Type B pancreatic cell (in vitro differentiated cells): ENCODE results near the gene DCHS2. TPM values are rescaled to one million over a fixed set of nuclear protein-coding genes. Genes with fewer than 3 reads are reported as not detected.

Experiments
- DNase-seq: peaks from one replicate; pipeline ENCODE4 v3.0.0; 2021; ENCODE audit warnings: mixed read lengths; ENCODE audit not compliant: unreplicated experiment; ENCODE audit errors: extremely low spot score
- H3K27ac Mint-ChIP-seq: 2 replicates; pipeline ENCODE4 v1.8.0; 2021; ENCODE audit warnings: mild to moderate bottlenecking, mixed read lengths
- H3K27me3 Mint-ChIP-seq: 2 replicates; pipeline ENCODE4 v1.8.0; 2021; ENCODE audit warnings: mixed read lengths
- H3K36me3 Mint-ChIP-seq: 2 replicates; pipeline ENCODE4 v1.8.0; 2021; ENCODE audit warnings: mixed read lengths
- H3K4me1 Mint-ChIP-seq: one replicate; pipeline ENCODE4 v1.8.0; 2021; ENCODE audit warnings: mixed read lengths; ENCODE audit not compliant: unreplicated experiment
- H3K4me3 Mint-ChIP-seq: 2 replicates; pipeline ENCODE4 v1.8.0; 2021; ENCODE audit warnings: mild to moderate bottlenecking, mixed read lengths
- H3K9me3 Mint-ChIP-seq: 2 replicates; pipeline ENCODE4 v1.8.0; 2021; ENCODE audit warnings: mixed read lengths
- total RNA-seq: library from RNA; stranded (reverse); gene quantifications from 2 replicates; pipeline ENCODE4 v1.2.1, GENCODE V29; 2021; ENCODE audit warnings: low replicate concordance
- TF ChIP-seq, protein P1 (sequence below): fragments of 200-600 bp; sonication (generic); conservative IDR thresholded peaks from 2 replicates; pipeline ENCODE4 v1.5.0; 2021; ENCODE audit warnings: antibody characterized with exemption, mild to moderate bottlenecking

The DCHS2 gene
- total RNA-seq, 1 donor from 2014 or later: 1.8 TPM

DNA sequence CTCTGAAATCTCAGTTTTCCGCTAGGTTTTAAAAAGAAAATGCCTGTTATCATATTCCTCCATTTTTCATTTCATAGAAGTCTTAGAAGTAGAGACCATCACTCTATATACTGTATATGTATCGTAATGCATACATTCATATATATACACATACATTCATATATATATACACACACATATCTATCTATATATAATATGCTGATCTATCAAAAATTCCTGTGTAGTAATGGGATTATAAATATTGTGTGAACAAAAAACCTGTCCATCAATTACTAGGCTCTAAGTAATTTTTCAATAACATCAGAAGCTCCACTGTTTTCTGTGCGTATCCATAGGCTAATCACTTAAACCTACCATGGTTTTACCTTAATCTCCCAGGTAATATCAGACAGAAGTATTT, 150.2 kb downstream of the DCHS2 start:
- Mint-ChIP-seq H3K36me3 (no peaks in the 10 kb centered on the region), H3K9me3 (no peaks in the 10 kb centered on the region), H3K4me1 (no peaks in the 10 kb centered on the region), H3K27ac (no peak overlapping the region), H3K4me3 (no peak overlapping the region), H3K27me3 (no peaks in the 10 kb centered on the region)
- TF ChIP-seq, protein P1, sequence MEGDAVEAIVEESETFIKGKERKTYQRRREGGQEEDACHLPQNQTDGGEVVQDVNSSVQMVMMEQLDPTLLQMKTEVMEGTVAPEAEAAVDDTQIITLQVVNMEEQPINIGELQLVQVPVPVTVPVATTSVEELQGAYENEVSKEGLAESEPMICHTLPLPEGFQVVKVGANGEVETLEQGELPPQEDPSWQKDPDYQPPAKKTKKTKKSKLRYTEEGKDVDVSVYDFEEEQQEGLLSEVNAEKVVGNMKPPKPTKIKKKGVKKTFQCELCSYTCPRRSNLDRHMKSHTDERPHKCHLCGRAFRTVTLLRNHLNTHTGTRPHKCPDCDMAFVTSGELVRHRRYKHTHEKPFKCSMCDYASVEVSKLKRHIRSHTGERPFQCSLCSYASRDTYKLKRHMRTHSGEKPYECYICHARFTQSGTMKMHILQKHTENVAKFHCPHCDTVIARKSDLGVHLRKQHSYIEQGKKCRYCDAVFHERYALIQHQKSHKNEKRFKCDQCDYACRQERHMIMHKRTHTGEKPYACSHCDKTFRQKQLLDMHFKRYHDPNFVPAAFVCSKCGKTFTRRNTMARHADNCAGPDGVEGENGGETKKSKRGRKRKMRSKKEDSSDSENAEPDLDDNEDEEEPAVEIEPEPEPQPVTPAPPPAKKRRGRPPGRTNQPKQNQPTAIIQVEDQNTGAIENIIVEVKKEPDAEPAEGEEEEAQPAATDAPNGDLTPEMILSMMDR: no peak
- no peak for DNase-seq

DNA sequence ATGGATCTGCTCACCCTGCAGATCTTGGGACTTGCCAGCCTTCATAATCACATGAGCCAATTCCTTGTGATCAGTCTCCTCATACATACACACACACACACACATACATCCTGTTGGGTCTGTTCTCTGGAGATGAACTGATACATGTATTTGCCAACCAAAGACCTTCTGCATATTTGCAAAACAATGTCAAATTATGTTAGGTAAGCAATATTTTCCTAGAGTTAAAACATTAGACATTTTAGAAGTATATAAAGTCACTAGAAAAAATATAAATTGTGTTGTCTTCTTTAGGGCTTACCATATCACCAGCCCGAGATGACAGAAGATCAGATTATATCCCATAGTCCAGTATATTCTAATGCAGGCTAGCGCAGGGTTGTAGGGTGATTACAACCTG, 156.0 kb downstream of the DCHS2 start:
- Mint-ChIP-seq H3K27ac (no peak overlapping the region), H3K36me3 (no peaks in the 10 kb centered on the region), H3K4me3 (no peak overlapping the region), H3K27me3 (peaks cover 10% of the 10 kb centered on the region), H3K9me3 (no peaks in the 10 kb centered on the region), H3K4me1 (no peaks in the 10 kb centered on the region)
- DNase-seq: no peak
- TF ChIP-seq, protein P1: no peak

DNA sequence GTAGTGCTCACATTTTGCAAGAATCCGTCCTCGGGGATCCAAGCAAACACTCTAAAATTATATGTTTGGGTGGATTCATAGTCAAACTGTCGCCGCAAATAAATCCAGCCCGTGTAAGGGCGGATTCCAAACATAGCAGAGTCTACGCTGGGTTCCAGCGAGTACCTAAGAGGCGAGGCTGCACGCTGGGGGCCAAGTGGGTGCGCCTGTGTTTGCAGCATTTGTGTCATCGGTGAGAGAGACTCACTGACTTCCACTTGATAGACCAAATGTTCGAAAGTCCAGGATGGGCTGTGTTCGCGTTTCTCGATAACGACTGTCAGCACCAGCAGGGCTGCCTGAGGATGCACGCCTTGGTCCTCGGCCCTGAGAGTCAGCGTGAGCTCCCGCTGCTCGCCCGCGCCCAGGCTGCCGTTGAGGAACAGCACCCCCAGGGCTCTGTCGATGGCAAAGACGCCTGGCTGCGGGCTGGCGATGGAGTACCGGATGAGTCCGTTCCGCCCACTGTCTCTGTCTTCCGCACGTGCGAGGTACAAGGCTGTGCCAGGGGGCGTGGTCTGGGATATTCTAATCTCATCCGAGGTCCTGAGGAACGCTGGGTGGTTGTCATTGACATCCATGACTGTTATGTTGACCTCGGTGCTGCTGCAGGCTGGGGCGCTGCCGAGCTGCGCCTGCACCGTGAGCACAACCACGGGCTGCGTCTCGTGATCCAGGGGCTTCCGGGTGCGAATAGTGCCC, 158.7 kb downstream of the DCHS2 start:
- H3K27ac Mint-ChIP-seq: no peak overlapping the region
- H3K27me3 Mint-ChIP-seq: peaks cover 12% of the 10 kb centered on the region
- no peak overlapping the region for H3K4me3 Mint-ChIP-seq
- TF ChIP-seq, protein P1: no peak
- H3K4me1 Mint-ChIP-seq: no peaks in the 10 kb centered on the region
- DNase-seq: no peak
- no peaks in the 10 kb centered on the region for H3K36me3 Mint-ChIP-seq
- H3K9me3 Mint-ChIP-seq: no peaks in the 10 kb centered on the region

DNA sequence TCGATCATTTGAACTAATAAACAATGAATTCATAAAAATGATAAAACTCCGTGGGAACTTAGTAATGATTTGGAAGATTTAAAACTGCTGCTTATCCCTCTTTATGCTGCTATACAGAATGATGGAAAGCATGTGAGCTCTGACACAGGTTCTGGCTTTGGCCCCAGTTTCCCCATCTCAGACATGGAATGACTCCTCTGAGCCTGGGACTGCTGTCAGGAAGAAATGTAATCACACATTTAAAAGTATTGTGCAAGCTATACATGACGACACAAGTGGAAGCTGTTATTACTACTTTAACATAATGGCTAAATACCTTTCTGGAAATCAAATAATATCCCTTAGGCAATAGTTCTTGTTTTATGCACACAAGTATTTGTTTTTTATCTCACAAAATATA, 161.7 kb downstream of the DCHS2 start:
- H3K36me3 Mint-ChIP-seq: no peaks in the 10 kb centered on the region
- H3K27ac Mint-ChIP-seq: no peak overlapping the region
- TF ChIP-seq, protein P1: no peak
- H3K4me3 Mint-ChIP-seq: no peak overlapping the region
- DNase-seq: no peak
- no peaks in the 10 kb centered on the region for H3K9me3 Mint-ChIP-seq
- H3K4me1 Mint-ChIP-seq: no peaks in the 10 kb centered on the region
- H3K27me3 Mint-ChIP-seq: peaks cover 12% of the 10 kb centered on the region

DNA sequence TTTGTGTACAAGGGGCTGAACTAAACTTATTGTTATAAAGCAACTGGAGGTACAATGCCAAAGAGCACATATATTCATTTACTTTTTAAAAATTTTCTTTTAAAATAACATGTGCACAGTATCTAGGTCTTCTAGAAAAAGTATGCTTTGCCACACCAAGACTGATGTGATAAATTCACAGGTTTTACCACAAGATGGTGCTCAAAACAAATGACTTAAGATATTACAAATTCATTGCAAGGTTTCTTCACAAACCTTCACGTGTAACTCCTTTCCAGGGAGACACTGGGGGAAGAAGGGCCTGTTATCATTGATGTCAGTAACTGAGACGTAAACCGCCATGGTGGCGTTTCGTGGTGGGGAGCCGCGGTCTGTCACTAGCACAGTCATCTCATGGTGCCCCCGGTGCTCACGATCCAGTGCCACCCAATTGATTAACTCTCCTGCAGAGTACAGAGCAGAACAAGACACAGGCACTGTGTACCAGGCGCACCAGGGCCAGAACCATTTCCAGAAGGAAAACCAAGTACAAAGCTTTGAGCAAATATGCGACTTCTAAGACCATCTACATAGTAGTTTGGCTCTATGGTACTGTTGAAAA, 162.2 kb downstream of the DCHS2 start:
- TF ChIP-seq, protein P1: peak; percentile 71
- Mint-ChIP-seq H3K27me3 (peaks cover 8% of the 10 kb centered on the region), H3K27ac (no peak overlapping the region), H3K9me3 (no peaks in the 10 kb centered on the region), H3K36me3 (no peaks in the 10 kb centered on the region), H3K4me1 (no peaks in the 10 kb centered on the region), H3K4me3 (no peak overlapping the region)
- DNase-seq: no peak
